H9 (cell line): Measurements from ENCODE around the gene TENM4. TPM values are rescaled to one million over a fixed set of nuclear protein-coding genes. Genes with fewer than 3 reads are reported as not detected.

Source experiments
- DNase-seq: peaks from one replicate; pipeline ENCODE4 v3.0.0-alpha.2; 2017
- H2AFZ ChIP-seq: one replicate; pipeline ENCODE4 v1.6.1; 2013; ENCODE audit warnings: mild to moderate bottlenecking, low read length, control low read depth, moderate library complexity
- H2AK5ac ChIP-seq: 2 replicates; pipeline ENCODE4 v1.6.1; 2013; ENCODE audit warnings: low read length, control low read depth, mixed read lengths; ENCODE audit not compliant: insufficient read length
- H2BK120ac ChIP-seq: one replicate; pipeline ENCODE4 v1.6.1; 2013; ENCODE audit warnings: low read depth, mild to moderate bottlenecking, low read length, control low read depth, inconsistent platforms; ENCODE audit not compliant: poor library complexity, severe bottlenecking
- H2BK12ac ChIP-seq: 2 replicates; pipeline ENCODE4 v1.6.1; 2013; ENCODE audit warnings: low read length, control low read depth, mixed read lengths, low read depth; ENCODE audit not compliant: insufficient read length
- H2BK15ac ChIP-seq: 2 replicates; pipeline ENCODE4 v1.6.1; 2013; ENCODE audit warnings: low read depth, low read length, control low read depth
- H2BK20ac ChIP-seq: one replicate; pipeline ENCODE4 v1.6.1; 2013; ENCODE audit warnings: low read depth, mild to moderate bottlenecking, low read length, control low read depth, inconsistent platforms; ENCODE audit not compliant: poor library complexity, severe bottlenecking
- H2BK5ac ChIP-seq: 2 replicates; pipeline ENCODE4 v1.6.1; 2013; ENCODE audit warnings: low read length, control low read depth, mixed read lengths; ENCODE audit not compliant: insufficient read length
- H3K14ac ChIP-seq: 2 replicates; pipeline ENCODE4 v1.6.1; 2013; ENCODE audit warnings: low read length, control low read depth; ENCODE audit not compliant: insufficient read depth
- H3K18ac ChIP-seq: 2 replicates; pipeline ENCODE4 v1.6.1; 2013; ENCODE audit warnings: low read depth, mild to moderate bottlenecking, mixed read lengths, low read length, control low read depth; ENCODE audit not compliant: insufficient read length
- H3K23ac ChIP-seq: 2 replicates; pipeline ENCODE4 v1.6.1; 2013; ENCODE audit warnings: low read length, control low read depth, mixed read lengths, low read depth; ENCODE audit not compliant: insufficient read length
- H3K23me2 ChIP-seq: 2 replicates; pipeline ENCODE4 v1.6.1; 2013; ENCODE audit warnings: low read depth, mild to moderate bottlenecking, mixed read lengths, low read length, control low read depth; ENCODE audit not compliant: insufficient read length, poor library complexity, severe bottlenecking
- H3K27ac ChIP-seq: 2 replicates; pipeline ENCODE4 v1.5.1; 2013; ENCODE audit warnings: low read length, control low read depth, mixed read lengths, low read depth; ENCODE audit not compliant: insufficient read length
- H3K27me3 ChIP-seq: 2 replicates; pipeline ENCODE4 v1.6.1; 2013; ENCODE audit warnings: low read length, control low read depth, inconsistent platforms; ENCODE audit not compliant: insufficient read depth
- H3K4ac ChIP-seq: 2 replicates; pipeline ENCODE4 v1.6.1; 2013; ENCODE audit warnings: low read depth, mild to moderate bottlenecking, control low read depth, inconsistent platforms, low read length, moderate library complexity
- H3K4me1 ChIP-seq: 2 replicates; pipeline ENCODE4 v1.6.1; 2013; ENCODE audit warnings: low read length, control low read depth, inconsistent platforms; ENCODE audit not compliant: insufficient read depth
- H3K4me2 ChIP-seq: 2 replicates; pipeline ENCODE4 v1.6.1; 2013; ENCODE audit warnings: low read length, control low read depth, mixed read lengths; ENCODE audit not compliant: insufficient read length, insufficient read depth
- H3K56ac ChIP-seq: 2 replicates; pipeline ENCODE4 v1.6.1; 2013; ENCODE audit warnings: low read depth, mild to moderate bottlenecking, mixed read lengths, low read length, control low read depth; ENCODE audit not compliant: insufficient read length
- H3K79me1 ChIP-seq: 2 replicates; pipeline ENCODE4 v1.6.1; 2013; ENCODE audit warnings: low read depth, mild to moderate bottlenecking, moderate library complexity, low read length, control low read depth, inconsistent platforms; ENCODE audit not compliant: insufficient read depth, poor library complexity, severe bottlenecking
- H3K79me2 ChIP-seq: 2 replicates; pipeline ENCODE4 v1.6.1; 2013; ENCODE audit warnings: low read length, control low read depth, inconsistent platforms; ENCODE audit not compliant: insufficient read depth
- H3K9ac ChIP-seq: 2 replicates; pipeline ENCODE4 v1.6.1; 2013; ENCODE audit warnings: low read length, control low read depth, mixed read lengths; ENCODE audit not compliant: insufficient read length; ENCODE audit errors: extremely low read depth
- H3K9me3 ChIP-seq: one replicate; pipeline ENCODE4 v1.6.1; 2013; ENCODE audit warnings: low read depth, low read length, inconsistent platforms; ENCODE audit not compliant: control insufficient read depth
- H3T11ph ChIP-seq: one replicate; pipeline ENCODE4 v1.6.1; 2013; ENCODE audit warnings: mild to moderate bottlenecking, low read length, control low read depth, inconsistent platforms
- H4K20me1 ChIP-seq: one replicate; pipeline ENCODE4 v1.6.1; 2013; ENCODE audit not compliant: control insufficient read depth, insufficient read length, insufficient read depth
- H4K5ac ChIP-seq: 2 replicates; pipeline ENCODE4 v1.6.1; 2013; ENCODE audit warnings: low read depth, mild to moderate bottlenecking, mixed read lengths, low read length, control low read depth; ENCODE audit not compliant: insufficient read length
- H4K8ac ChIP-seq: replicated peaks from 2 replicates; pipeline ENCODE4 v1.6.1; 2013; ENCODE audit warnings: low read length, control low read depth, mixed read lengths, low read depth; ENCODE audit not compliant: insufficient read length
- H4K91ac ChIP-seq: 2 replicates; pipeline ENCODE4 v1.6.1; 2013; ENCODE audit warnings: low read depth, mild to moderate bottlenecking, moderate library complexity, mixed read lengths, low read length, control low read depth; ENCODE audit not compliant: insufficient read length
- H3K27ac Mint-ChIP-seq, 3 experiments: 2 replicates in 2 of 3; 3 replicates in 1 of 3; pipeline ENCODE4 v1.8.0; 2020 to 2021; ENCODE audit warnings: mixed read lengths in 3 of 3, mild to moderate bottlenecking in 1 of 3, moderate library complexity in 1 of 3
- H3K27me3 Mint-ChIP-seq: 2 replicates; pipeline ENCODE4 v1.8.0; 2021; ENCODE audit warnings: low read depth, mild to moderate bottlenecking, moderate library complexity, mixed read lengths
- H3K36me3 Mint-ChIP-seq, 3 experiments: 2 replicates in 2 of 3; 3 replicates in 1 of 3; pipeline ENCODE4 v1.8.0; 2020 to 2021; ENCODE audit warnings: low read depth in 3 of 3, mixed read lengths in 3 of 3; ENCODE audit not compliant: insufficient read depth in 1 of 3
- H3K4me1 Mint-ChIP-seq, 2 experiments: 2 replicates each; pipeline ENCODE4 v1.8.0; 2020; ENCODE audit warnings: mixed read lengths in 2 of 2
- H3K4me3 Mint-ChIP-seq, 2 experiments: 2 replicates in 1 of 2; 3 replicates in 1 of 2; pipeline ENCODE4 v1.8.0; 2020 to 2021; ENCODE audit warnings: mild to moderate bottlenecking in 2 of 2, mixed read lengths in 2 of 2, moderate library complexity in 1 of 2
- H3K9me3 Mint-ChIP-seq, 2 experiments: 2 replicates in 1 of 2; 3 replicates in 1 of 2; pipeline ENCODE4 v1.8.0; 2020; ENCODE audit warnings: mild to moderate bottlenecking in 2 of 2, mixed read lengths in 2 of 2, moderate library complexity in 1 of 2
- WGBS: extraction: QIAGEN DNeasy Blood & Tissue Kit; methylation state at CpG from one replicate; pipeline ENCODE4 v1.1.7; 2013; ENCODE audit warnings: missing lambda C conversion rate, low lambda C conversion rate, mixed read lengths; ENCODE audit not compliant: insufficient read length; ENCODE audit errors: extremely low coverage; 5-methylcytosine and 5-hydroxymethylcytosine counted together
- total RNA-seq: library from RNA; stranded (reverse); gene quantifications from 2 replicates; pipeline ENCODE4 v1.2.1, GENCODE V29; 2021
- TF ChIP-seq, protein P1 (sequence below): fragments of 200-600 bp; sonication (generic); conservative IDR thresholded peaks from 3 replicates; pipeline ENCODE4 v1.8.0; 2021; ENCODE audit warnings: antibody characterized with exemption, mild to moderate bottlenecking

Gene TENM4
- total RNA-seq, 1 experiment from 2014 or later = 4.6 TPM

DNA sequence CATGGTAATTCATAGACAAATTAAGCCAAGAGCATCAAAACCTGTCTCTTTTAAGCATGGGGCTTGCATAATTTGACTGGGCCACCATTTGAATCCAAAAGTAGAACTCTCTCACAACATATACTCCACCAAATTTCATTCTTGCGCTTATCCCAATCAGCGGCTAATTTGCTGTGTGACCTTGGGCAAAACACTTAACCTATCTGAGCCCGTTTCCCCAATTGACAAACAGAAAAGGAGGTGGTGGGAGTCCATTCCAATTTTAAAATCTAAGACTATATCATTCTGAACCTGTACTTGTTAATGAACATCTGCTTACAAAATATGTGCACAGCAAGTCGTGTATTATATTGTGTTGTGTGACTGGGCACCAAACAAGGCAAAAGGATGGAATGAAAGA is 528.1 kb downstream of the TENM4 start:
- Histone ChIP-seq H2BK5ac (no peak overlapping the region), H3K56ac (no peak overlapping the region), H3K9me3 (no peaks in the 10 kb centered on the region), H4K20me1 (no peaks in the 10 kb centered on the region), H2AK5ac (no peak overlapping the region), H2BK20ac (no peak overlapping the region), H3K4me2 (no peak overlapping the region), H3K4ac (no peak overlapping the region), H4K91ac (no peak overlapping the region), H4K8ac (no peak overlapping the region), H3K23ac (no peak overlapping the region), H2AFZ (no peak overlapping the region), H4K5ac (no peak overlapping the region), H3K18ac (no peak overlapping the region), H3K14ac (no peak overlapping the region), H3K23me2 (no peaks in the 10 kb centered on the region), H3K79me2 (no peaks in the 10 kb centered on the region), H2BK120ac (no peak overlapping the region), H3K4me1 (no peaks in the 10 kb centered on the region), H2BK15ac (no peak overlapping the region), H3T11ph (no peak overlapping the region), H3K27ac (no peak overlapping the region), H3K9ac (no peak overlapping the region), H2BK12ac (no peak overlapping the region), H3K79me1 (no peaks in the 10 kb centered on the region), H3K27me3 (no peaks in the 10 kb centered on the region)
- DNase-seq = no peak
- no peaks in the 10 kb centered on the region for H3K36me3 Mint-ChIP-seq
- peaks cover 17% of the 10 kb centered on the region for H3K27me3 Mint-ChIP-seq
- WGBS = no CpG with 5 or more reads among the region's 4 CpGs
- H3K4me1 Mint-ChIP-seq = peaks cover 4 to 12% of the 10 kb centered on the region in 2 experiments
- TF ChIP-seq, protein P1, sequence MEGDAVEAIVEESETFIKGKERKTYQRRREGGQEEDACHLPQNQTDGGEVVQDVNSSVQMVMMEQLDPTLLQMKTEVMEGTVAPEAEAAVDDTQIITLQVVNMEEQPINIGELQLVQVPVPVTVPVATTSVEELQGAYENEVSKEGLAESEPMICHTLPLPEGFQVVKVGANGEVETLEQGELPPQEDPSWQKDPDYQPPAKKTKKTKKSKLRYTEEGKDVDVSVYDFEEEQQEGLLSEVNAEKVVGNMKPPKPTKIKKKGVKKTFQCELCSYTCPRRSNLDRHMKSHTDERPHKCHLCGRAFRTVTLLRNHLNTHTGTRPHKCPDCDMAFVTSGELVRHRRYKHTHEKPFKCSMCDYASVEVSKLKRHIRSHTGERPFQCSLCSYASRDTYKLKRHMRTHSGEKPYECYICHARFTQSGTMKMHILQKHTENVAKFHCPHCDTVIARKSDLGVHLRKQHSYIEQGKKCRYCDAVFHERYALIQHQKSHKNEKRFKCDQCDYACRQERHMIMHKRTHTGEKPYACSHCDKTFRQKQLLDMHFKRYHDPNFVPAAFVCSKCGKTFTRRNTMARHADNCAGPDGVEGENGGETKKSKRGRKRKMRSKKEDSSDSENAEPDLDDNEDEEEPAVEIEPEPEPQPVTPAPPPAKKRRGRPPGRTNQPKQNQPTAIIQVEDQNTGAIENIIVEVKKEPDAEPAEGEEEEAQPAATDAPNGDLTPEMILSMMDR = no peak
- no peak overlapping the region for H3K27ac Mint-ChIP-seq
- H3K4me3 Mint-ChIP-seq = no peak overlapping the region
- H3K9me3 Mint-ChIP-seq = no peaks in the 10 kb centered on the region
